CD4-positive, alpha-beta T cell treated with Interleukin-2 at 100 ng/mL for 4 hours (primary cell): ENCODE measurements around the gene ZNF747.

Experiments
- DNase-seq: peaks from one replicate; pipeline ENCODE4 v3.0.0-alpha.2; 2020; ENCODE audit warnings: low spot score

Gene ZNF747

GRCh38 chr16:30534368-30535105 is at the start of gene ZNF747:
Gene ZNF747 (minus strand): TSS chr16:30534858. CDS start chr16:30534679, 179 bp downstream.
- DNase-seq = peak; percentile 93

DNA sequence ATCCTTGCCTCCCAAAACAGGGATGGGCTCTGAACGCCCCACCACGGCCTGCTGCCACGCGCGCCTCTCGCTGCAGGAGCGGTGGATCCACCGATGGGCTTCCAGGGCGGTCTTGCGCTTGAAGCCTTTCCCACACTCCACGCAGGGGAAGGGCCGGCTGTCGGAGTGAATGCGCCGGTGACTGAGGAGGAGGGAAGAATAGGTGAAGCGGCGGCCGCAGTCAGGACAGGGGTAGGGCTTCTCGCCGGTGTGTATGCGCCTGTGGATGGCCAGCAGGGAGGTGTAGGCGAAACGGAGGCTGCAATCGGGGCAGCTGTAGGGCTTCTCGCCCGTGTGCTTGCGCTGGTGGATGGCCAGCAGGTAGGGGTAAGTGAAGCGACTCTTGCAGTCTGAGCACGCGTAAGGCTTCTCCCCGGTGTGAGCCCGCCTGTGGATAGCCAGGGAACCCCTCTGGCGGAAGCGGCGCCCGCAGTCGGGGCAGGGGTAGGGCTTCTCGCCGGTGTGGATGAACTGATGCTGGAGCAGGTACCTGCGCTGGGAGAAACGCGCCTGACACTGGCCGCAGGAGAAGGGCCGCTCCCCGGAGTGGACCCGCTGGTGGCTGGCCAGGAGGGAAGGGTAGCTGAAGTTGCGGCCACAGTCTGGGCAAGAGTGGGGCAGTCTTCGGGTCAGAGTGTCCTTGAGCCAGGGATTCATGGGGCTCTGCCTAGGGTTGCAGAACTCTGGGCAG is 48.1 kb upstream of the ZNF747 start:
- no peak for DNase-seq

DNA sequence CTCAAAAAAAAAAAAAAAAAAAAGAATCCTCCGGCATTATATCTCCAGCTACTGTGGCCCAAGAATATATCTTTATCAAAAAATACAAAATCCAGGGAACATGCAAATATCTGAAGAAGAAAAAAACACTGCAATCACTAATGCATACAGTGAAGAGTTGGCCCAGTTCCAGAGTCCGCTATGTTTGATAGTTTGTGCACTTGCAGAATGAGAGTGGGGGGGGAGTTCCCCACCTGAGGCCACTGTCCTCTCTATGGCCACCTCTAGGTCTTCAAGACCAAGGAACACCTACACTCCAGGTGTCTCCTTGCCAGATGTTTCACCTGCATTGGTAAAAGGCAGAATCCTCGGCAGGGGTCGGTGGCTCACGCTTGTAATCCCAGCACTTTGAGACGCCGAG is 46.8 kb upstream of the ZNF747 start:
- DNase-seq = no peak

- DNase-seq = no peak
Measured at GRCh38 chr16:30574678-30575077, 40.0 kb upstream of the ZNF747 start.

- peak; percentile 99 for DNase-seq
Measured at GRCh38 chr16:30571445-30572322, 37.0 kb upstream of the ZNF747 start, which contains the start of gene ZNF688. Gene ZNF688 (minus strand): TSS chr16:30571714. CDS start chr16:30571629, 85 bp downstream.

GRCh38 chr16:30570636-30571444 is 36.2 kb upstream of the ZNF747 start:
- no peak for DNase-seq

DNA sequence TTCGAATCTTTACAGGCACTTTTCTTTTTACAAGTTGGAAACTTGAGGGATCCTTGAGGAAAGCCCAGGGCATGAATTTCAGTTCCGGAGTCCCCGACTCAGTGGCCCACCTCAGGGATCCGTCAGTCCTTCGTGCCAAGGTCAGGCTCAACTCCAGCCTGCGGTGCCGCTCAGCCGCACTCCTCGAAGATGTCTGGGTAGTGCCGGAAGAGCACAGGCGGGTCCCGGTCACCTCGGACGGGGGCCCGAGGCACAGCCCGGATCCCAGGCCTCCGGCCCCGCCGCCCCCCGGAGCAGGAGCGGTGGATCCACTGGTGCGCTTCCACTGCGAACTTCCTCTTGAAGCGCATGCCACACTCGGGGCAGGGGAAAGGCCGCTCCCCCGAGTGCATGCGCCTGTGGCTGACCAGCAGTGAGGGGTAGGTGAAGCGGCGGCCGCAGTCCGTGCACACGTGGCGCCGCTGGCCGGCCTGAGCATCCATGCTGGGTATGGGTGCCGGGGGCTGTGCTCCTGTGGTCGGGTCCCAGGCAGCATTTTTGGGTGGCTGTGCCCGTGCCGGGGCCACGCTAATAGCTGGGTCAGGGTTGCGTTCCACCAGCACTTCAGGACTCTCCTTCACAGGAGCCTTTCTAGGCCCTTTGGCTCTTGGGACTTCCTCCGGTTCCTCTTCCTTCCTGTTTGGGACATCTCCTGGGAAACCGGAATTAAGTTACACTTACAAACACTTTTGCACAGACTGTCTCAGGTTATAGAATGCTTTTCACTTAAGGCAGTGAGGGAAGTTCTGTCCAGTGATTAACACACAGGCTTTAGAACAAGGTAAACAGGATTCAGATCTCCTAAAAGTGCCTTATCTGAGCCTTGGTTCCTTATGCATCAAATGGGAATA is 35.3 kb upstream of the ZNF747 start:
- no peak for DNase-seq

GRCh38 chr16:30569281-30569680 is 34.6 kb upstream of the ZNF747 start:
- no peak for DNase-seq

DNA sequence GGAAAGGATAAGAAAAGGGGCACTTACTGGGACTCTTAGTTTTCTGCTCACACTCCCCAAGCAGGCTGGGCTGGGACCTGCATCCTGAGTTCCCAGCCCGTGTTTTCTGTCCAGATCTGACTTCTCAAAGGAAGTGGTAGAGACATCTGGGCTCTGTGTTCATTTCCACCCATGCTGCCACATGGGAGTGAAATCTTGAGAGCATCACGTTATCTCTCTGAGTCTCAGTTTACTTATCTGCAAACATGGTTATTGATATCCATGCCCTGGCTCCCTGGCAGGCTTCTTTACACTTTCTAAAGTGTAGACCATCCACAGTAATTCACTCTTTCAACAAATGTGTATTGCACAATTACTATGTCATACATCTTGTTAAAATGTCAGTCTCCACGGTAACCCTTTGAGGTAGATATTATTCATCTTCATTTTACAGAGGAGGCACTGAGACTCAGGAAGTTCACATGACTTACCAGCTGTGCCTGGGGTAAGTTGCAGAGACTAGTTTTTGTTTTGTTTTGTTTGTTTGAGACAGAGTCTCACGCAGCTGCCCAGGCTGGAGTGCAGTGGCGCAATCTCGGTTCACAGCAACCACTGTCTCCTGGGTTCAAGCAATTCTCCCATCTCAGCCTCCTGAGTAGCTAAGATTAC is 33.5 kb upstream of the ZNF747 start:
- DNase-seq = peak; percentile 82

- DNase-seq = peak; percentile 72
Measured at GRCh38 chr16:30567160-30567990, 32.7 kb upstream of the ZNF747 start.

DNA sequence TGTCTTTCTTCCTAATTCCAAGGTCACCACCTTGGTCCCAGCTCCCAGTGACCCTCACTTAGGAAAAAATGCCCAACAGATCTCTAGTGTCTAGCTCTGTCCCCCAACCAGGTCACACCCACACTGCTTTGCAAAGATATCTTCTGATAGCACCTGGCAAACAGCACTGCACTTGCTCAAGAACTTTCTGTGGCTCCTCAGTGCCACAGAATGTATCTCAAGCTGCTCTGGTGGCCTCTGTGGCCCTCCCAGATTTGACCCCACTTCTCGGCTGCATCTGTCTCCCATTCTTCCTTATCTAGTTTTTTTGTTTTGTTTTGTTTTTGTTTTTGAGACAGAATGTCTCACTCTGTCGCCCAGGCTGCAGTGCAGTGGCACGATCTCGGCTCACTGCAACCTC is 31.9 kb upstream of the ZNF747 start:
- DNase-seq = no peak

DNA sequence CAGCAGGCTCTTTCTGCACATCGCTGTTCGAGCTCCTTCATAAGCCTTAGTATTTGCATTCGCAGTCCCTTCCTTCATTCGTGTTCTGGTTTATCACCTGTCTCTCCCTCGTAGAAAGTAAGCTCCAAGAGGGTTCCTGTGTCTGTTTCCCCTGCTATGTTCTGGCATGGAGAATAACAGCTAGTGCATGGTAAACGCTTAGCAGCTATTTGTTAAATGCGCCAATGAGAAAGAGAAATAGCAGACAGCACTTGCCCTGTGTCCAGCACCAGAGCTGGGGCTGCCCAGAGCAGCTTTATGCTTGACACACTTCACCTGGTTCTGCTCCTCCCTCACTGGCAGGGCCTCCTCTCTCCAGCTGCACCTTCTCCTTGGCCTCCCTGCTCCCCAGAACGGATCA is 31.3 kb upstream of the ZNF747 start:
- no peak for DNase-seq

DNA sequence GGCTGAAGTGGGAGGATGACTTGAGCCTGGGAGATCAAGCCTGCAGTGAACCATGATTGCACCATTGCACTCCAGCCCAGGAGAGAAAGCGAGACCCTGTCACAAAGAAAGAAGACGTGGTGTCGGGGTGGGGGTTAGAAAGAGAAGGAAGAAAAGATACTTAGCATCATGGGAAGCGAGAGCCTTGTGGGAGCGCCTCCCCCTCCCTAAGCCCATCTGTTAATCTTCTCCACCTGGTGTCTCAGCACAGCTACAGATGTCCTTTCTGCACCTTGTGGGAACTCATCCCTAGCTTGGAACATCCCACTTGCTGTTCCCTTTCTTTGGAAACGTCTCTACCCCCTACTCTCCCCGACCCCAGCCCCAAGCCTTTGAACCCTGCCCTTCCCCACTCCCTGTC is 30.9 kb upstream of the ZNF747 start:
- DNase-seq = no peak

GRCh38 chr16:30562021-30562420 is 27.4 kb upstream of the ZNF747 start:
- no peak for DNase-seq

DNA sequence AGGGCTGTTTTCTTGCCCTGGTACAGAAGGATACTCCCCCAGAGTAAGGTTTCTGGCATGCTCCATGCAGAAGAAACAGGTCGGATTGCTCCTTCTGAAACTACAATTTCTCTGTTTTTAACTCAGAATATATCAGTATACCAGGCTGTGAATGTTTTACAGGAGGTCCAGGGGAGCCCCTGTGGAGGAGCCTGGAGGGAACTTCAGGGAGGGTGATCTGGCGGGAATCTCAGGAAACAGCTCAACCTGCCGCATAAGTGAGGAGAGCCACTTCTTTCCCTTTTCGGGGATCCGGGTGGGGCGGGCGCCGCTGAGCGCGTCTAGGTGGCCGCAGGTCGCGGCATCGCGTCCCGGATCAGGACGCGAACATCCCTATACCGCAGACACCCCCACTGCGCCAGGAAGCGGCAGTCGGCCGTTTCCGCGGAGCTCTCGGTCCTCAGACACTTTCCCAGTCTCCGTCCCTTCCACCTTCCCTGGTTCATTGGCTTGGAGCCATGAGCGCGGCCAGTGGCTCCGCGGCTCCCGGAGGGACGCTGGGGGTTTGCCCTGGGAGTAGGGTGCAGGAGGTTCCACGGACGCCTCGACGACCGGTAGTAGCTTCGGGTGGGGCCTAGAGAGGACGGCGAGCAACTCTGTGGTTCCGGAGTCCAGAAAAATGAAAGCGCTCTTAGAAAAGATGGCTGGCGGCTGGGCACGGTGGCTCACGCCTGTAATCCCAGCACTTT is 26.6 kb upstream of the ZNF747 start:
- peak; percentile 38 for DNase-seq

DNA sequence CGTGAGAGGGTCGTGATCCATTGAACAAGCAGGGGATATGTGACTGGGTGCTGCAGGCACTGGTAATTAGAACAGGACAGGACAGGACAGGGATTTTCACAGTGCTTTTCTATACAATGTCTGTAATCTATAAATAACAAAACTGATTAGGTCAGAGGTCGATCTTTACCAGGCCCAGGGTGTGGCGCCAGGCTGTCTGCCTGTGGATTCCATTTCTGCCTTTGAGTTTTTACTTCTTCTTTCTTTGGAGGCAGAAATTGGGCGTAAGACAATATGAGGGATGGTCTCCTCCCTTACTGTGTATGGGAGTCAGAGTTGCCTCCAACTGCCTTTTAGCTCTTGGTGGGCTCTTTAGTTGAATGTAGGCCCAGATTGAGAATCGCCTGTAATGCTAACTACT is 25.0 kb upstream of the ZNF747 start:
- DNase-seq = no peak

GRCh38 chr16:30558789-30559377 is 24.2 kb upstream of the ZNF747 start:
- DNase-seq = no peak
